OCI-LY1 (cell line): Measurements from ENCODE around the gene SERPINA1.

Source experiments
- H2AFZ ChIP-seq: fragments of 200-600 bp; sonication (generic), shearing (Covaris generic); 2 replicates; pipeline ENCODE4 v1.6.0; 2014; ENCODE audit warnings: antibody characterized with exemption, mild to moderate bottlenecking, low read length
- H3F3A ChIP-seq: fragments of 200-600 bp; sonication (generic), shearing (Covaris generic); 2 replicates; pipeline ENCODE4 v1.6.0; 2014; ENCODE audit warnings: mild to moderate bottlenecking, antibody characterized with exemption, low read length, moderate library complexity; ENCODE audit not compliant: insufficient read depth
- H3K27ac ChIP-seq: fragments of 200-600 bp; sonication (generic); 2 replicates; pipeline ENCODE4 v1.5.1; 2014; ENCODE audit warnings: low read length, mixed run types, mild to moderate bottlenecking, low read depth; ENCODE audit not compliant: poor library complexity, severe bottlenecking
- H3K27me3 ChIP-seq: fragments of 200-600 bp; sonication (generic); 2 replicates; pipeline ENCODE4 v1.6.0; 2014; ENCODE audit warnings: antibody characterized with exemption, mild to moderate bottlenecking, low read length, moderate library complexity; ENCODE audit not compliant: insufficient read depth
- H3K36me3 ChIP-seq: fragments of 200-600 bp; sonication (generic); 2 replicates; pipeline ENCODE4 v1.6.1; 2014; ENCODE audit warnings: mild to moderate bottlenecking, antibody characterized with exemption, low read length, moderate library complexity, mixed read lengths; ENCODE audit not compliant: insufficient read depth
- H3K4me1 ChIP-seq: fragments of 200-600 bp; sonication (generic); 2 replicates; pipeline ENCODE4 v1.5.1; 2014; ENCODE audit warnings: mild to moderate bottlenecking, low read length, moderate library complexity; ENCODE audit not compliant: insufficient read depth, severe bottlenecking
- H3K4me2 ChIP-seq: fragments of 200-600 bp; sonication (generic), shearing (Covaris generic); 2 replicates; pipeline ENCODE4 v1.6.1; 2014; ENCODE audit warnings: low read length
- H3K4me3 ChIP-seq: fragments of 200-600 bp; sonication (generic); 2 replicates; pipeline ENCODE4 v1.5.1; 2014; ENCODE audit warnings: low read length, low read depth, mild to moderate bottlenecking, mixed read lengths; ENCODE audit not compliant: poor library complexity, severe bottlenecking
- H3K79me2 ChIP-seq: fragments of 200-600 bp; shearing (Covaris generic); 2 replicates; pipeline ENCODE4 v1.6.1; 2016; ENCODE audit warnings: mixed run types, low read length, mixed read lengths; ENCODE audit not compliant: insufficient read depth
- H3K9ac ChIP-seq: fragments of 200-600 bp; sonication (generic), shearing (Covaris generic); 2 replicates; pipeline ENCODE4 v1.6.1; 2014; ENCODE audit warnings: mild to moderate bottlenecking, low read length, mixed read lengths
- H3K9me2 ChIP-seq: fragments of 200-600 bp; sonication (generic), shearing (Covaris generic); 2 replicates; pipeline ENCODE4 v1.6.1; 2014; ENCODE audit warnings: low read depth, mild to moderate bottlenecking, low read length, mixed read lengths
- H3K9me3 ChIP-seq: fragments of 200-600 bp; shearing (Covaris generic); 2 replicates; pipeline ENCODE4 v1.6.1; 2014; ENCODE audit warnings: low read length, mixed read lengths
- H4K20me1 ChIP-seq: fragments of 200-600 bp; sonication (generic), shearing (Covaris generic); 2 replicates; pipeline ENCODE4 v1.6.0; 2016; ENCODE audit warnings: mild to moderate bottlenecking, low read length; ENCODE audit not compliant: insufficient read depth
- CTCF ChIP-seq: fragments of 200-600 bp; sonication (generic), shearing (Covaris generic); IDR thresholded peaks from 2 replicates; pipeline ENCODE4 v1.5.1; 2017; ENCODE audit warnings: mild to moderate bottlenecking, antibody characterized with exemption, low read length, moderate library complexity, mixed read lengths
- EZH2 ChIP-seq: fragments of 200-600 bp; sonication (generic), shearing (Covaris generic); IDR thresholded peaks from 2 replicates; pipeline ENCODE4 v1.8.0; 2017; ENCODE audit warnings: borderline replicate concordance, mixed run types, mild to moderate bottlenecking, antibody characterized with exemption, low read length, moderate library complexity, mixed read lengths

SERPINA1 gene

GRCh38 chr14:94388384-94389103, at the start of gene SERPINA1:
Gene SERPINA1, minus strand, starts transcription at chr14:94388602. Its CDS starts 5,365 bp downstream, at chr14:94383237.
- no peaks in the 10 kb centered on the region for H3K79me2 ChIP-seq

GRCh38 chr14:94428610-94429009, 40.2 kb upstream of the SERPINA1 start:
- H3K4me1 ChIP-seq, result no peaks in the 10 kb centered on the region
- no peak overlapping the region for H3K4me2 ChIP-seq
- no peaks in the 10 kb centered on the region for H3K9me2 ChIP-seq
- H3K9ac ChIP-seq, result no peak overlapping the region
- TF ChIP-seq EZH2 (no peak), CTCF (no peak)
- no peak overlapping the region for H2AFZ ChIP-seq
- no peaks in the 10 kb centered on the region for H4K20me1 ChIP-seq
- H3F3A ChIP-seq, result no peaks in the 10 kb centered on the region
- no peaks in the 10 kb centered on the region for H3K36me3 ChIP-seq
- H3K9me3 ChIP-seq, result no peaks in the 10 kb centered on the region
- no peak overlapping the region for H3K27ac ChIP-seq
- no peaks in the 10 kb centered on the region for H3K79me2 ChIP-seq
- H3K27me3 ChIP-seq, result no peaks in the 10 kb centered on the region
- H3K4me3 ChIP-seq, result no peak overlapping the region

More at GRCh38 chr14:94388384-94389103, at the start of gene SERPINA1:
- Histone ChIP-seq H2AFZ (no peak within 1 kb of the TSS), H3K36me3 (no peaks in the 10 kb centered on the region), H3K27ac (no peak within 1 kb of the TSS), H3F3A (no peaks in the 10 kb centered on the region), H3K9ac (no peak within 1 kb of the TSS), H3K4me2 (no peak within 1 kb of the TSS), H3K9me3 (no peaks in the 10 kb centered on the region), H4K20me1 (no peaks in the 10 kb centered on the region), H3K4me3 (no peak within 1 kb of the TSS), H3K9me2 (no peaks in the 10 kb centered on the region), H3K4me1 (peaks cover 3% of the 10 kb centered on the region), H3K27me3 (peaks cover 4% of the 10 kb centered on the region; the same call in 1 of the 2 replicates)
- TF ChIP-seq CTCF (no peak), EZH2 (no peak)

GRCh38 chr14:94427016-94427613, 38.7 kb upstream of the SERPINA1 start:
- Histone ChIP-seq H3K4me1 (no peaks in the 10 kb centered on the region), H3F3A (no peaks in the 10 kb centered on the region), H3K4me3 (no peak overlapping the region), H3K27ac (no peak overlapping the region), H3K36me3 (no peaks in the 10 kb centered on the region), H3K27me3 (no peaks in the 10 kb centered on the region), H3K4me2 (no peak overlapping the region), H3K79me2 (no peaks in the 10 kb centered on the region), H3K9me2 (no peaks in the 10 kb centered on the region), H4K20me1 (no peaks in the 10 kb centered on the region), H3K9ac (no peak overlapping the region), H3K9me3 (no peaks in the 10 kb centered on the region), H2AFZ (no peak overlapping the region)
- TF ChIP-seq CTCF (no peak), EZH2 (no peak)
